GM12873 (cell line): ENCODE results near the gene PTPN18.
A peak's percentile ranks its signal among the peaks of the same experiment; 100 is the strongest.

Source experiments
- CTCF ChIP-seq: IDR thresholded peaks from 2 replicates; pipeline ENCODE4 v1.5.1; 2012; ENCODE audit warnings: low read depth, mild to moderate bottlenecking, moderate library complexity, low read length, control low read depth; ENCODE audit not compliant: insufficient read depth; ENCODE audit errors: missing control alignments

The PTPN18 gene, protein sequence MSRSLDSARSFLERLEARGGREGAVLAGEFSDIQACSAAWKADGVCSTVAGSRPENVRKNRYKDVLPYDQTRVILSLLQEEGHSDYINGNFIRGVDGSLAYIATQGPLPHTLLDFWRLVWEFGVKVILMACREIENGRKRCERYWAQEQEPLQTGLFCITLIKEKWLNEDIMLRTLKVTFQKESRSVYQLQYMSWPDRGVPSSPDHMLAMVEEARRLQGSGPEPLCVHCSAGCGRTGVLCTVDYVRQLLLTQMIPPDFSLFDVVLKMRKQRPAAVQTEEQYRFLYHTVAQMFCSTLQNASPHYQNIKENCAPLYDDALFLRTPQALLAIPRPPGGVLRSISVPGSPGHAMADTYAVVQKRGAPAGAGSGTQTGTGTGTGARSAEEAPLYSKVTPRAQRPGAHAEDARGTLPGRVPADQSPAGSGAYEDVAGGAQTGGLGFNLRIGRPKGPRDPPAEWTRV

DNA sequence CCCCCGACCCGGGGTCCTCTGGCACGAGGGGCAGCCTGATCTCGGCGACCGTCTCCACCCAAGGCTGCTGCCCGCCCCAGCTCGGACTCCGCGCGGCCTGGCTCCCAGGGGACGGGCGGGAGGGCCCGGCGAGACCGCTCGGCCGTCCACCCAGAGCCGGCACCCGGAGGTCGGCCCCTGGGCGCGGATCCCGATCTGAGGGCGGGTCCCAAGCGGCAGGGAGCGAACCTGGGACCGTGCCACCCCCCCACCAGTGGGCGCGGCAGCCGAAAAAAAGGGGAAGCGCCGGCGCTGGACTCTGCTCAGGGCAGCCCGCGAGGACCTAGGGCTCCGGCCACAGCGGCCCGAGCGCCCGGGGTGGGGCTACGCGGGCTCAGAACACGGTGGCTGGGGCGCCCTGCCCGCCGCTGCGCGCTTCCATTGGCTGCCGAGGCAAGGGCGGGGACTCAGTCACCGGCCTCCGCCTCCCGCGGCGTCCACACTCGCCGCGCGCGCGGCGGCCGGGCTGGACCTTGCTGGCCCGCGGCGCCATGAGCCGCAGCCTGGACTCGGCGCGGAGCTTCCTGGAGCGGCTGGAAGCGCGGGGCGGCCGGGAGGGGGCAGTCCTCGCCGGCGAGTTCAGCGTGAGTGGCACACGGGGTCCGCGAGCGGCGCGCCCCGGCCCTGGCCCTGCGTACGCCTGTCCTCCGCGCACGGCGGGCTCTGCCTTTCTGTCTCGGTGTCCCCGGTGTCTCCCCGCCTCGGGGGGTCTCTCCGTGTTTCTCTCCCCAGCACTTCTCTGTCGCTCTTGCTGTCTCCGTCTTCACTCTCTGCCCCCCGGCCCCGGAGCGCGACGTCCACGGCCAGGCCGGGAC is at the start of gene PTPN18:
Gene PTPN18, plus strand, starts transcription at position 479 of the 854 bp plus-strand sequence. Its CDS starts 52 bp downstream, at position 531.
- peak; percentile 47 for TF ChIP-seq CTCF

- no peak for TF ChIP-seq CTCF
Observed at GRCh38 chr2:130307850-130308249, 48.0 kb upstream of the PTPN18 start.

DNA sequence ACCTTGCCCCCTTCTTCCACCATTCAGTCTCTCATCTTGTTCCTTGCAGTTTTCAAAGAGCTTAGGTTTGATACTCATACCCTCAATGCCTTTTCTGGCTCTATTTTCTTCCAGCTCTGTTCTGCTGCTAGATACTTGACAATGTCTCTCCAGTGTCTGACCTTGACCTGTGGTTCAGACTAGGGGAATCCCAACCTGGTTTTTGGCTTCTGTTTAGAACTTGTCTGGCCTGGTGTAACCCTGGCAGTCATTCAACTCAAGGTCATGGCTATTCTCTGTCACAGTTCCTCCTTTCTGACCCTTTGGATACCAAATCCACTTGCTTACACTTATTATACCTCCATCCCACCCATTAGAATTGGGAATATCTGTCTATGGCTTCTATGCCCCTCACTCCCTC is 45.0 kb upstream of the PTPN18 start:
- no peak for TF ChIP-seq CTCF

- TF ChIP-seq CTCF: no peak
Observed at GRCh38 chr2:130313812-130314334, 42.0 kb upstream of the PTPN18 start.

DNA sequence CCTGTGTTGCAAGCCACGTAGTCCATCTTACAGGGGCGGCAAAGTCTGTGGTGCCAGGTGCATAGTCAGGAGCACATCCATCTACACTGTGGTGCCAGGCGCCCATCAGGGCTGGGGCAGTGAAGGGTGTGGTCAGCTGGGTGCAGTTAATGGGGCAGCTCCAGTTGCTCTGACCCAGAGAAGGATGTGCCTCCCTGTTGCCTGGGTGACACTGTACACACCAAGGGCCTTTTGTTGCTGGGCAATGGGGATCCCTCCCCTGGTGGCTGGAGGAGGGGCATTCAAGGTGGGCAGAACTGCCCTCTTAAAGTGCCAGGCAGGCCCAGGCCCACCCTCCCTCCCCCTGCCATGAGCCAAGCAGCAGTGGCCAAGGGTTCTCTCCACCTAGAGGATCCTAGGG is 41.5 kb upstream of the PTPN18 start:
- no peak for TF ChIP-seq CTCF

GRCh38 chr2:130316596-130316995 is 39.3 kb upstream of the PTPN18 start:
- TF ChIP-seq CTCF: no peak

- TF ChIP-seq CTCF: no peak
Observed at GRCh38 chr2:130318906-130319305, 37.0 kb upstream of the PTPN18 start.
